Embryonic facial prominence (tissue), 1 donor: ENCODE measurements around the gene STAT5B.

Experiments
- DNase-seq: peaks from one replicate; pipeline ENCODE4 v3.0.0-alpha.2; 2016; ENCODE audit errors: extremely low spot score

STAT5B gene

GRCh38 chr17:42284566-42284965, 8.4 kb upstream of the STAT5B start:
- no peak for DNase-seq

- no peak for DNase-seq
These were observed 7.8 kb upstream of the STAT5B start for GRCh38 chr17:42284024-42284369.

GRCh38 chr17:42283241-42284023, 7.2 kb upstream of the STAT5B start:
- DNase-seq, result no peak

DNA sequence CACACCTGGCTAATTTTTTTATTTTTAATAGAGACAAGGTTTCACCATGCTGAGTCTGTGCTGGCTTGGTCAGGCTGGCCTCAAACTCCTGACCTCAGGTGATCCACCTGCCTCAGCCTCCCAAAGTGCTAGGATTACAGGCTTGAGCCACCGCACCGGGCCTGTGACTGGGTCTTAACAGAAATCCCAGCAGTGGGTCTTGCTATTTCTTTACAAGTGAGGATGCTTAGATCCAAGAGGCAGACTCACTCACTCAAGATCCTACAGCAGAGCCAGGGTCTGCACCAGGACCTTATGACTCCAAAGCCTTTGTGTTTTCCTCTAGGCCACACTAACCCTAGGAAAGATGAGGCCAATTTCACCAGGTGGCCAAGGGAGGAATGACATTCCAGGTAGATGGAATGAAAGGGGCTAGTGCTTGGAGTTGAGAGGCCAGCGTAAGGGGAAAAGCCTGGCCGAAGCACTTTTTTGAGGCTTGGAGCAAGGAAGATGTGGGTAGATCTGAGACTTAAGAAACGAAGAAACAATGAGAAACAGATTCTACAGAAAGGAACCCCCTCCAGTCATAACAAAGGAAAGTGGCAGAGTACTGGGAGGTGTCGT, 6.4 kb upstream of the STAT5B start:
- no peak for DNase-seq

DNA sequence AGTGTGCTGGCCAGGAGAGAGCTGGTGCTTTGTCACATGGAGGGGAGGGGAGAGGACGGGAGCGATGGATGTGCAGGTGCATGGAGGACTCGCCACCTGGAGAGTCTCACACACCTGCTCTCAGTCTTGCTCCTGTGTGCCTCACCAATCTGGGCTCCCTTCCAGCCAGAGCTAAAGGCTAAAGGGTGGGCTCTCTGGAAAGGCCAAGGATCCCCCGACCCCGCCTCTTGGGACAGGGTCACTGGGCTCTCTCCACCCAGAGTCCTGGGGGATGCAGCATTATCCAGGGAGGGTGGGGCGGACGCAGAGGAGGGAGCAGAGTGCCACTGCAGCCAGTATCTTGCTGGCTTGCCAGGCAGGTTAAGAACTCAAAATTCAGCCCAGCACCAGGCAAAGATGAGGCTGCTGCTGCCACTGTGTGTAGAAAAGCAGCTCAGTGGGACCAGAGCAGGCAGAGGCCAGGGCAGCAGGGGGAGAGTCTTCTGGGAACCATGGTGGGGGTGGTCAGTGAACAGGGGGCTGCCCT, 5.4 kb upstream of the STAT5B start:
- no peak for DNase-seq

DNA sequence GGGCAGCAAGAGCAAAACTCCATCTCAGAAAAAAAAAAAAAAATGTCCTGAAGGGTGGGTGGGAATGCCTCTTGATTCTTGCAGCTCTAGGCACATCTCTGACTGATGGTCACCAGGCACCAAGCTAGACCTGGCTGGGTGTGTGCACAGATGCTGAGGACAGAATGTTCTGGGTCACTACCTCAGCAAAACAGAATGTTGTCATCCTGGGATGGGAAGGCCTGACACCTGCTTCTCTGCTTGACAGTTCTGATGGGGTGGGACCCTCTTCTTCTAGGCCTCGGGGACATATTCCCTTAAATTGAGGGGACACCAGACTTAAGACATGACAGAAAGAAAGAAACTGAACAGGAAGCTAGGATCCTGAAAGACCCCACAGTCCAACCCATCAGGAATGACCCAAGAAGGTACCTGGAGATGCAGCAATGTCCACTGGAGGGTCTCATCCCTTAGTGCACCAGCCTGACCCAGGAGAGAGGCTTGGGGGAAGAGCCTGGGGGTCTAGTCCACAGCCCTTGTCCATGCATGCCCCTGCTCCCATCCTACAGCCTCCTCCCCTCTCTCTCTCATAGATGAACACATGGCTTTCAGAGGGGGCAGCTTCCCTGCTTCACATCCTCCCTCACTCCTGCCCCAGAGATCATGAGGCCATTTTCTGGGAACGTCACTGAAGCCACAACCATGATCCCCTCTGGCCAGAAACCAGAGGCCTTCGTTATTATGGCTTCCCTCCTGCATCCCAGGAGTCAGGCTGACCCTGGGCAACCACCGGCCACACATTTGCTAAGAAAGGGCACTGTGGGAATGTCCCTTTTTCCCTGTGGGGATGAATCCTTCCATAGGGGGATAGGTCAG, 3.8 kb upstream of the STAT5B start:
- DNase-seq, result no peak

DNA sequence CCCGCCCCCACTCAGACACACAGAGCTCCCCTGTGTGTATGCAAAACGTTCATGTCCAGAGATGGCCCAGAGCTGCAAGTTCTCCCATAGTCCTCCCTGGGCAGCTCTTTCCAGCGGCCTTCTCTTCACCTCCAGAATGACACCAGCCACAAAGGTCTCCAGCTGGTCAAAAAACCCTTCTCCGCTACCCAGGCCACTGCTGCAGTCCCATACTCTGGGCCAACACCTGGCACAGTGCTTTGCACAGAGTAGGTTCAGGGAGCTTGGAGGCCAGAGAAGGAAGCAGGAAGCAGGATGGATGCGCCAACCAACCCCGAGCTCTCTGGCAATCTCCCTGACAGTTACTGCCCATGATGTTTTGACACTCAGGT, 1.1 kb upstream of the STAT5B start:
- no peak for DNase-seq

DNA sequence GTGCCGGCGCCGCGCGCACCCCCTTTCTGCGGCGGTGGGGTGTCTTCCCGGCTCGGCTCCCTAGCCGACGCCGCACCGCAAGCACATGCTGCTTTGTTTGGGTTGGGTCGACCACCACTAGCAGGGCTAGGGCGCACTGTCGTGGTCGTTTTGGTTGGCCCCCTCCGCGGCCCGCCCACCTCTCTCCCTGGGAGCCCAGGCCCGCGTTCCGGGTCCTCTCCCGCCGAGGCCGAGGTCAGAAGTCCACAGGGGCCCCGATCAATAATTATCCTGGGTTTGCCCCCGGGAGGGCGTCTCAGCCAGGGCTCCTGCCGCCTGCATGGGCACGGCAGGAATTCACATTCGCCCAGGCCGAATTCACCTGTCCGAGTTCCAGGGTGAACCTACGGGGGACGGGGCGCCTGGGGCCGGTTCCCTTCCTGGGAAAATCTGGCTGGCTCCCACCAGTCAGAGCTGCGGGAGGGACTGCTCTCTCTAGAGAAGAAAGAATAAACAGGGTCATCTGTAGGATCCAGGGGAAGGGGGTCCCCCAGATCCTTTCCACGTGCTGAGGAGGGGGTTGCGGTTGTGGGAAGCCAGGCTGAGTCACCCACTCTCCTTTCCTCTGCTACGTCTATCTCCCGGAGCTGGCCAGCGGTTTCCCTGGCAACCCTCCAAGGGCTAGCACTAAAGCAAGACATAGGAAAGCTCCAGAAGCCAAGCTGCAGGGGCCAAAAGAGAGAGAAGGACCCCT, 584 bp upstream of the STAT5B start:
- DNase-seq, result no peak

DNA sequence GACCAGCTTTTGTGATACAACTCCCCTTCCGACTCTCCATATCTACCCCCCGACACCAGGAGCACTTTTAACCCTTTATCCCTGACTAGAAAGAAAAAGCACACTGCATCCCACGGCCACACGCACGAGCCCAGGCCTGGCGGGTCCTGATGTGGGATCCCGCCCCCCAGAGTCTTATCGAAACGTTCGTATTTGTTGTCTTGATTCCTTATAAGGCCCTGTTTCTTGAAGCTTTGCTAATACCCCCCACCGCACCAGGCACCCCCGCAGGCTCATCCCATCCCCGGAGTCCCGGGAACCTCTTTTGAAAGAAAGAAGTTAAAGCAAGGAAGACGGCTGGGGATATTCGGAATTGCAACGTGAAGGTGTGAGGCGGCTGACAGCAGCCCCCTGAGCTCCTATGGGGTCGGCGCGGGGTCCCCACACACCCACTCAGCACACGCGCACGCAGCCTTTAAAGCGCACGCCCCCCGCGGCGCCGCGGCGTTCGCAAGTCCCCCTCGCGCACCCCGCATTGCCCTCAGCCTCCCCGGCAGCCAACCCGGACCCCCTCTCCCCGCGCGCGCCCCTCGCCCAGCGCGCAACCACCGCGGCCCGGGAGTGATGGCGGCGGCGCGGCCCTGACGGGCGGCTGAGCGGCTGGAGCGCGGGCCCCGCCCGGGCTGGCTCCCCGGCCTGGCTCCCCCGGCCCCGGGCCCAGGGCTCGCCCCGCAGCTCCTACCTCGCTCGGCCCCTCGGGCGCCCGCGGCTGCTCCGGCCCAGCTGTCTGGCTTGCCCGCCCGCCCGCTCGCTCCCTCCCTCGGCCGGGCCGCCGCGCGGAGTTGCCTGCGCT, 448 bp downstream of the STAT5B start:
- no peak for DNase-seq

GRCh38 chr17:42274812-42275526, 1.2 kb downstream of the STAT5B start:
- DNase-seq, result no peak

DNA sequence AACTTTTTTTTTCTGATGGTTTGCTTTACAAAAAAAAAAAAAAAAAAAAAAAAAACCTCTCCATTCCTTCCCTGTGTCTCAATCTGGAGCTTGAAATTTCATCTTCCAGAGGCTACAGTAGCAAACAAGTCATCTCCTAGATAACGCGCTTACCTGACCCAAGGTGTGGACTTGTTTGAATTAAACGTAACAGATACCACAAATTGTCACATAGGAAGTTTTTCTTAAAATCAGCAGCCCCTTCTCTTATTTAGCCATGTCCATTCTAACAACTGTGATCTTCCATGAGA, 2.0 kb downstream of the STAT5B start:
- DNase-seq, result no peak

DNA sequence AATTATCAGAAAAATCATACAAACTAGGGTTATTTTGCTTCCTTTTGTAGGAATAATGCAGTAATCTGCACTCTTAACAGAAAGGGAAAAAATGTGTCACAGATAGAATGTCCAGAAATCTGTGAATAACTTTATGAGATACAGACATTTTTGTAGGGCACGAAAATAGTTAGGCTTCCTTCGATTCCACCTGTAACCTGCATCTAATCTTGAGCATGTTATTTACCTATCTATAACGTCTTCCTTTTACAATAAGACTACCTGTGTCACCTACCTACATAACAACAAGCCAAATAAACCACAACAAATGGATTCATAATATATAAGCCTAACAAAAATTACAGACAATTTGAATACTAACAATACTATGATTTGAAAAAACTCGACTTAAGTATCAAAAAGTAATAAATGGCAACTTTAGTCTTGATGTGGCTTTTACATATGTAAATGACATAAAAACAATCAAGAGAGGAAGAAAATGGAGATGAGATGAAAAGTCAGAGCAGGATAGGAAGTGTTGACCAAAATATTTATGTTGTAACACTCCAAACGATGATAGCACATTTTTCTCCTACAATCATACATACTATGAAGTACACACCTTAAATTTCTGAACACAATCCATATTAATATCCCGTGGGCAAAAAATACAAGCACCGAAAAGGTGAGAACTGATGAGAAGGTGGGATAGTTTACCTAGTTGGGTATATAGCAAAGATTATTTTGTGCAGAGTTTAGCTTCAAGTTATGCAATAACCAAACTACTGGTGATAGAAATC, 2.5 kb downstream of the STAT5B start:
- no peak for DNase-seq

GRCh38 chr17:42272162-42272907, 3.9 kb downstream of the STAT5B start:
- no peak for DNase-seq

DNA sequence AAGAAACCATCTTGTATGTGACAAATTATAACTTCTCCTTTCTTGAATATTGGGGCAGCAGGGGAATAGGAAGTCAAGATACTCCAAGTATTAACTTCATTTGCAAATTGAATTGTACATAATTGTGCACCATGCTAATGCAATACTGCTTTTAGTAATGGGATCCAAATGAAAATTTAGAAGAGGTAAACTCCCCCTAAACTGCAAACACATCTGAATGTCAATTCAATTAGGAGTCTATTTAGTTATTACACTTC, 4.5 kb downstream of the STAT5B start:
- no peak for DNase-seq

- no peak for DNase-seq
These were observed 5.0 kb downstream of the STAT5B start for GRCh38 chr17:42271006-42271778.

DNA sequence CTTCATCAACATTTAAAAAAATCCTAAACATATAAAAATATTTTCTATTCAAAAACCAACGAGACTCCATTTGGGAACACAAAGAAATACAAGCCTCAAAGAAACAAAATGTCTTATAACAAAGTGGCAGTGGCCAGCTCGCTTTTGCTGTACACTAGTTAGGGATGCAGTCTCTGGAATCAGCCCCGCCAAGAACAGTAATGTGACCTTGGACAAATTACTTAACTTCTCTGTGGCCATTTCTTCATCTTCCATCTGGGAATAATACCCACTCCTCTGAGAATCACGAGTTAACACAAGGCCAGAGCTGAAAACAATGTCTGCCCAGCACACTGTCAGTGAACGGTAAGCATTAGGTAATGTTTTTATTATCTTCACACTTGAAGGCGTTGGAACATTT, 5.6 kb downstream of the STAT5B start:
- no peak for DNase-seq

GRCh38 chr17:42270170-42270535, 6.0 kb downstream of the STAT5B start:
- DNase-seq, result no peak

GRCh38 chr17:42268236-42268635, 8.0 kb downstream of the STAT5B start:
- no peak for DNase-seq
